Stimulated activated CD8-positive, alpha-beta memory T cell treated with anti-CD3 and anti-CD28 coated beads, Interleukin-4, amount 100 ng/mL, for 24 hours (primary cell): Measurements from ENCODE around the gene FJX1.
"Not testable (repeated sequence)": the region's sequence is repeated elsewhere in the genome, so short reads cannot be mapped to it uniquely, and the experiment has no call there.

ENCODE experiments used
- DNase-seq: peaks from one replicate; pipeline ENCODE4 v3.0.0-alpha.2; 2020; ENCODE audit warnings: low read depth

The FJX1 gene

GRCh38 chr11:35632301-35632700 is 14.0 kb downstream of the FJX1 start:
- no peak for DNase-seq

- DNase-seq = no peak
Measured at GRCh38 chr11:35633827-35634423, 15.7 kb downstream of the FJX1 start.

- no peak for DNase-seq
Measured at GRCh38 chr11:35635933-35636332, 17.7 kb downstream of the FJX1 start.

GRCh38 chr11:35639591-35640179 is 21.4 kb downstream of the FJX1 start:
- DNase-seq = no peak

GRCh38 chr11:35641171-35641897 is 23.1 kb downstream of the FJX1 start:
- DNase-seq = no peak

GRCh38 chr11:35641964-35642363 is 23.7 kb downstream of the FJX1 start:
- no peak for DNase-seq

- no peak for DNase-seq
Measured at GRCh38 chr11:35647421-35648093, 29.3 kb downstream of the FJX1 start.

GRCh38 chr11:35650006-35650405 is 31.7 kb downstream of the FJX1 start:
- DNase-seq = no peak

GRCh38 chr11:35650467-35650866 is 32.2 kb downstream of the FJX1 start:
- DNase-seq = no peak

- no peak for DNase-seq
Measured at GRCh38 chr11:35651263-35651662, 33.0 kb downstream of the FJX1 start.

- not testable (repeated sequence) for DNase-seq
Measured at GRCh38 chr11:35652786-35653185, 34.5 kb downstream of the FJX1 start.

- no peak for DNase-seq
Measured at GRCh38 chr11:35654711-35655110, 36.5 kb downstream of the FJX1 start.

GRCh38 chr11:35655254-35655653 is 37.0 kb downstream of the FJX1 start:
- DNase-seq = no peak

- DNase-seq = no peak
Measured at GRCh38 chr11:35655856-35656255, 37.6 kb downstream of the FJX1 start.

- no peak for DNase-seq
Measured at GRCh38 chr11:35658020-35658948, 40.0 kb downstream of the FJX1 start.

- no peak for DNase-seq
Measured at GRCh38 chr11:35661534-35661933, 43.3 kb downstream of the FJX1 start.

GRCh38 chr11:35662061-35662648 is 43.9 kb downstream of the FJX1 start:
- no peak for DNase-seq

GRCh38 chr11:35662649-35663407 is 44.6 kb downstream of the FJX1 start, which contains the start of gene TRIM44:
TSS of gene TRIM44 (plus strand) at chr11:35662775. CDS start at chr11:35663112, 337 bp downstream.
- DNase-seq = peak; percentile 76

- DNase-seq = no peak
Measured at GRCh38 chr11:35663408-35663702, 45.1 kb downstream of the FJX1 start.

- no peak for DNase-seq
Measured at GRCh38 chr11:35664977-35665441, 46.7 kb downstream of the FJX1 start.

- no peak for DNase-seq
Measured at GRCh38 chr11:35667257-35667656, 49.0 kb downstream of the FJX1 start.
